ENCODE data around the gene MCM9.

DNA sequence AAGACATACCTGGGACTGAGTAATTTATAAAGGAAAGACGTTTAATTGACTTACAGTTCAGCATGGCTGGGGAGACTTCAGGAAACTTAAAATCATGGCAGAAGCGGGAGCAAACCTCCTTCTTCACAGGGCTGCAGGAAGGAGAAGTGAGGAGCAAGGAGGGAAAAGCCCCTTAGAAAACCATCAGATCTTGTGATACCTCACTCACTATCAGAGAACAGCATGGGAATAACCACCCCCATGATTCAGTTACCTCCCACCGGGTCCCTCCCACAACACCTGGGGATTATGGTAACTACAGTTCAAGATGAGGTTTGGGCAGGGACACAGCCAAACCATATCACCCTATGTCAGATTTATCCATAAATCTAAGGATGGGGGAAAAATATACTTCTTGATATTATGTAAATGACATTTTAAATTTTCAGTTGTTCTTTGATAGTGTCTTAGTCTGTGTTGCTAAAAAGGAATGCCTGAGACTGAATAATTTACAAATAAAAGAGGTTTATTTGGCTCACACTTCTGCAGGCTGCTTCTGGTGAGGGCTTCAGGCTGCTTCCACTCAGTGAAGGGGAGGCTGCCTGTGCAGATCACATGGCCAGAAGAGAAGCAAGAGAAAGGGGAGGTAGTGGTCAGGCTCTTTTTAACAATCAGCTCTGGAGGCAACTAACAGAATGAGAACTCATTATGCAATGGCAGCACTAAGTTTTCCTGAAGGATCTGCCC, 1.2 kb upstream of the MCM9 start:
- TF ChIP-seq CTCF (IDR thresholded peaks at IDR 0.05; ENCODE audit: poor library complexity), result no peak
- no peak for TF ChIP-seq EZH2 (IDR thresholded peaks at IDR 0.05; ENCODE audit: borderline replicate concordance)
